Epithelial cell of esophagus (primary cell): ENCODE data around the gene PRKAG1.

Source experiments
- DNase-seq: peaks from one replicate; pipeline ENCODE4 v3.0.0; 2010; ENCODE audit warnings: low read depth
- H3K4me3 ChIP-seq: 2 replicates; pipeline ENCODE4 v1.5.1; 2011; ENCODE audit warnings: mild to moderate bottlenecking, low read length, control low read depth
- TF ChIP-seq, protein P1 (sequence below): IDR thresholded peaks from 2 replicates; pipeline ENCODE4 v1.5.1; 2011; ENCODE audit warnings: low read depth, mild to moderate bottlenecking, low read length, control low read depth, inconsistent platforms; ENCODE audit not compliant: insufficient read depth; ENCODE audit errors: missing control alignments

PRKAG1 gene

GRCh38 chr12:49041881-49042484 lies 23.4 kb upstream of the PRKAG1 start:
- no peak overlapping the region for H3K4me3 ChIP-seq
- TF ChIP-seq, protein P1, sequence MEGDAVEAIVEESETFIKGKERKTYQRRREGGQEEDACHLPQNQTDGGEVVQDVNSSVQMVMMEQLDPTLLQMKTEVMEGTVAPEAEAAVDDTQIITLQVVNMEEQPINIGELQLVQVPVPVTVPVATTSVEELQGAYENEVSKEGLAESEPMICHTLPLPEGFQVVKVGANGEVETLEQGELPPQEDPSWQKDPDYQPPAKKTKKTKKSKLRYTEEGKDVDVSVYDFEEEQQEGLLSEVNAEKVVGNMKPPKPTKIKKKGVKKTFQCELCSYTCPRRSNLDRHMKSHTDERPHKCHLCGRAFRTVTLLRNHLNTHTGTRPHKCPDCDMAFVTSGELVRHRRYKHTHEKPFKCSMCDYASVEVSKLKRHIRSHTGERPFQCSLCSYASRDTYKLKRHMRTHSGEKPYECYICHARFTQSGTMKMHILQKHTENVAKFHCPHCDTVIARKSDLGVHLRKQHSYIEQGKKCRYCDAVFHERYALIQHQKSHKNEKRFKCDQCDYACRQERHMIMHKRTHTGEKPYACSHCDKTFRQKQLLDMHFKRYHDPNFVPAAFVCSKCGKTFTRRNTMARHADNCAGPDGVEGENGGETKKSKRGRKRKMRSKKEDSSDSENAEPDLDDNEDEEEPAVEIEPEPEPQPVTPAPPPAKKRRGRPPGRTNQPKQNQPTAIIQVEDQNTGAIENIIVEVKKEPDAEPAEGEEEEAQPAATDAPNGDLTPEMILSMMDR = no peak
- DNase-seq = no peak

- DNase-seq = no peak
- no peak overlapping the region for H3K4me3 ChIP-seq
- TF ChIP-seq, protein P1 = no peak
Measured at GRCh38 chr12:49041036-49041880, 22.7 kb upstream of the PRKAG1 start.

- no peak overlapping the region for H3K4me3 ChIP-seq
- TF ChIP-seq, protein P1 = no peak
- DNase-seq = no peak
Measured at GRCh38 chr12:49040364-49040855, 21.8 kb upstream of the PRKAG1 start.

DNA sequence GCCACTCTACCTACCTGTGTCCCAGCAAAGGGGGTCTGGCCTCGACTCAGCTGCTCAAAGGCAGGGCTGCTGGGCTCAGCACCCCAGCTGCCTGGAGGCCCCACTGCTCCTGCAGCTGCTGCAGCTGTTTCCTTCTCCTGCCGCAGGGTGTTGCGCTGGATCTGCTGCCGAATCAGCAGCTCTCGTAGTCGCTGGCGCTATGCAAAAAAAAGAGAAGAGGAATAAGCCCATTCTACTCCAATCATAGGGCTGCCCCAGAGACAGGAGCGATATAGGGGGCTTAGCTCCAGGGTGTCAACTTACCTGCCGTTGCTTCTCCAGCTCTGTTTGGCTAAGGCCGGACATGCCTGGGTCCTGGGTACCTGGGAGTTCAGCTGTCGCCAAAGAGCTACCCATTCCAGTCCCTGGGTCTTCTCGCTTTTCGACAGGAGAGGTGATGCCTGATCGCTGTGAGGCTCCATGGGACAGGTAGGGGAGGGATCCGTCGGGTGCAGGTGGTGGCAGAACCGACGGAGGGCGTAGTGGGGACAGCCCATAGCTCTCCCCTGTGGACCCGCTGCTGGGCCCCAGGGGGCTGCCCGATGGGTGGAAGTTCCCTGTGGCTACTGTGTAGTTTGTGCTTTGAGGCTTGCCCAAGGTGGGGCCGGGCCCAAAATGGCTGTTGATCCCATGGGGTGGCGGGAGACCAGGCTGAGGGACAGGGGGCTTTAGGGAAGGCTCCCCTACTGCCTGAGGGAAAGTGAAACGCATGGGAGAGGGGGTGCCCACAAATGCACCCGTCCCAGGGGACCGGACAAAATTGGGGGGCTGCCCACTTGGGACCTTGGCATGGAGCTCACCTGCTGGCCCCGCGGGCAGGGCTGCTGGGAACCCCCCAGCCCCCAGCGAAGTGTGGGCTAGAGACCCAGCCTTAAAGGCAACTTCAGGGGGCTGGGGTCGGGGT lies 21.1 kb upstream of the PRKAG1 start:
- TF ChIP-seq, protein P1 = no peak
- DNase-seq = no peak
- H3K4me3 ChIP-seq = no peak overlapping the region

DNA sequence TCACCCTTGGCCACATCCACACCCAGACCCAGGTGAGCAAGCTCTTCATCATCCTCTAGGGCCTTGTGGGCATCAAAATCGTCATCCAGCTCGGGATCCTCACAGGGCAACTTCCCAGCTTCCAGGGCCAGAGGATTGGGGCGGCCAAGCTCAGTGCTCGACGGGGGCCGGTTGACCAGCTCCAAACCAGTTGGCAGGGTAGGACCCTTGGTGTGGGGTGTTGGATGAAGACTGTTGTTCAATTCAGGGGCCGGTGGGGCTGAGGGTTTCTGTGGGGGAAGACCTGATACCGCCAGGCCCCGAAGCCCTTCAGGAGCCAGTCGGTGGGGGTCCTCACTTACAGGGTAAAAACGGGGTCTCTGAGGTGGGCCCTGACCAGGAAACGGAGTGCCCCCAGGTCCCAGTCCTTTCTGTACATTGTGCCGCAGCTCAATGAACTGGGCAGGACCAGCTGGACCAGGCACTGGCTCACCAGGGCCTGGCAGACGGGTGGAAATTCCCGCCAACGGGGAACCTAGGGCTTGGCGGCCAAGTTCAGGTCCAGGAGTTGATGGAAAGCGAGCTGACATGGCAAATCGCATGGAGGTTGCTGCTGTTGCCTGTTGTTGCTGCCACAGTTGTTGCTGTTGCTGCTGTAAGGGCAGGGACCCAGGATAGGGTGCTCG lies 19.8 kb upstream of the PRKAG1 start:
- TF ChIP-seq, protein P1 = no peak
- DNase-seq = no peak
- H3K4me3 ChIP-seq = no peak overlapping the region

- DNase-seq = no peak
Measured at GRCh38 chr12:49037947-49038237, 19.3 kb upstream of the PRKAG1 start.

More at GRCh38 chr12:49037947-49038237, 19.3 kb upstream of the PRKAG1 start:
- H3K4me3 ChIP-seq = no peak overlapping the region
- TF ChIP-seq, protein P1 = no peak
